ENCODE data around the gene DPH3.

DPH3 gene

DNA sequence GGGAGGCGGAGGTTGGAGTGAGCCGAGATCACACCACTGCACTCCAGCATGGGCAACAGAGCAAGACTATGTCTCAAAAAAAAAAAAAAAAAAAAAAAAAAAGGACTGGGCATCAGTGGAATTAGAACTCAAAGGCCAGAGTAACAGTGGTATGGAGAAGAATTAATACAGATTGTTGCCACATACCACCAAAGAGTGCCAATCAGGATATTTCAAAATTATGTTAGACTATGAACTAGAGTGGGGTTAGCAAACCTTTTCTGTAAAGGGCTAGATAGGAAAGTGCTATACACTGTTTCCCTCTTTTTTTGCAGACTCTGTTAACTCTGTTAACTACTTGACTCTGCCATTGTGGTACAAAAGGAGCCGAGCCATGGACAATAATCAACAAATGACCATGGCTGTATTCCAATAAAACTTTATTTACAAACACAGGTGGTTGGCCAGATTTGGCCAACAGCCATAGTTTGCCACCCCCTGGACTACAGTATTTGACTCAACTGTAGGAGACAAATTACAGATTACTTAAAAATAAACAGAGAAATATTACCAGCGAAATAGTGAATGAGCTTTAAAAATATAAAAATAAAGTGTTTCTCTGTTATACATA, 28.6 kb downstream of the DPH3 start:
- H3K27ac ChIP-seq (ENCODE audit: low read depth, low read length, severe bottlenecking), result no peak overlapping the region
- 87 to 88% methylated on average over 1 of the region's 4 CpGs for WGBS, 2 experiments (ENCODE audit: insufficient coverage in 2 of 2)
- no peaks in the 10 kb centered on the region for H3K9me3 ChIP-seq (ENCODE audit: control insufficient read depth, low read length)
- H3K4me1 ChIP-seq (ENCODE audit: control insufficient read depth, insufficient read depth, low read length, poor library complexity, severe bottlenecking), result no peaks in the 10 kb centered on the region
- no peak overlapping the region for H3K4me3 ChIP-seq (ENCODE audit: extremely low read depth, insufficient read depth, low read length, poor library complexity, severe bottlenecking)
- no peaks in the 10 kb centered on the region for H3K36me3 ChIP-seq (ENCODE audit: control insufficient read depth, insufficient read depth, low read length)

DNA sequence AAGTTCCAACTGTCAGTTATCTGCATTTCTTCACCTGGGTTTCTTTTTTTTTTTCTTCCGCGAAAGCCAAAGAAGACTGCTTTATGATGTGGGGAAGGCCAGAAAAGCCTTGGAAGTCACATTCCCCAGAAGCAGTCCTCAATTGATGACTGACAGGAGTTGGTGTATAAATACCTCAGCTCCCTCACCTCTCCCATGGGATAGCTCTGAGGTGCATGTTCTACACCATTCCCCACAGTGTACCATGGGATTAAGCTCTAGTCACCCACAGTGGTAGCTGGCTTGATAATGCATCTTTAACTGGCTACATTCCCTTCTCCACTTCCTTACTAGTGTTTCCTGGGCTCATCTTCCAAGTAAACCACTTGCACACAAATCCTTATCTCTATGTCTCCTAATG, 30.5 kb downstream of the DPH3 start:
- no peak overlapping the region for H3K27ac ChIP-seq (ENCODE audit: low read depth, low read length, severe bottlenecking)
- H3K9me3 ChIP-seq (ENCODE audit: control insufficient read depth, low read length), result no peaks in the 10 kb centered on the region
- H3K4me3 ChIP-seq (ENCODE audit: extremely low read depth, insufficient read depth, low read length, poor library complexity, severe bottlenecking), result no peak overlapping the region
- H3K36me3 ChIP-seq (ENCODE audit: control insufficient read depth, insufficient read depth, low read length), result no peaks in the 10 kb centered on the region
- no peaks in the 10 kb centered on the region for H3K4me1 ChIP-seq (ENCODE audit: control insufficient read depth, insufficient read depth, low read length, poor library complexity, severe bottlenecking)
- WGBS, 2 experiments (ENCODE audit: insufficient coverage in 2 of 2), result no CpG with 5 or more reads among the region's 2 CpGs

DNA sequence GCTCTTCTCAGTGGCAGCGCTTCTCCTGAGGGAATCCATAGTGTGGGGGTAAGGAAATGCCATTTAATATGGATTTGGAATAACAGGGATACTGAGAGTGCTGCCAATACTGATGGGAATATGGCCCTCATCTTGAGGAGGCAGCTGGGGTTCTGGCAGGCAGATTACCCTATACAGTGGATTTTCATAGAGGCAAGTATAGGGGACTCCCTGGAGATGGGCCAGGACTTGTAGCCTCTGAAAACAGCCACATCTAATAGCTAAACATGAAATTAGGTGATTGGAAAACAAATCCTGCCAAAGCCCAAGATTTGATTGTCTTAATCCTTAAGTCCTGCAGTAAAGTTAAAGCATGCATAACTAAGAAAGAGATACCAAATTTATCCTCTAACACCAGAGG, 30.9 kb downstream of the DPH3 start:
- WGBS, 2 experiments (ENCODE audit: insufficient coverage in 2 of 2), result 100% methylated on average over 1 of the region's 1 CpG
- H3K36me3 ChIP-seq (ENCODE audit: control insufficient read depth, insufficient read depth, low read length), result no peaks in the 10 kb centered on the region
- H3K4me1 ChIP-seq (ENCODE audit: control insufficient read depth, insufficient read depth, low read length, poor library complexity, severe bottlenecking), result no peaks in the 10 kb centered on the region
- H3K4me3 ChIP-seq (ENCODE audit: extremely low read depth, insufficient read depth, low read length, poor library complexity, severe bottlenecking), result no peak overlapping the region
- H3K27ac ChIP-seq (ENCODE audit: low read depth, low read length, severe bottlenecking), result no peak overlapping the region
- no peaks in the 10 kb centered on the region for H3K9me3 ChIP-seq (ENCODE audit: control insufficient read depth, low read length)

DNA sequence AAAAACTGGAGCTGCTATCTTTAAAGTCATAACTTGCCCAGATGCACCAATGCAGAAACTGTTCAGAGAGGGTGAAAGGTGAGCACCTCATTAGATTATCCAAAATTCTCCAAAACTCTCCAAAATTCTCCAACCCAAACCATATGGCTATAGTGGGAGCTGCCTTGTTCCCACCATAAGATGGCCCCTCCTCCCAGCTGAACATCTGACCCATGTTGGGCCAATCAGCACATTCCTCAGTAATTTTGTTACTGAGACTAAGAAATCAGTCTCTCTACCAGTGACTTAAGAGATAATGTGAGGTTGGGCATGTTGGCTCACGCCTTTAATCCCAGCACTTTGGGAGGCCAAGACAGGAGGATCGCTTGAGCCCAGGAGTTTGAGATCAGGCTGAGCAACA, 32.8 kb downstream of the DPH3 start:
- Histone ChIP-seq H3K9me3 (ENCODE audit: control insufficient read depth, low read length) (no peaks in the 10 kb centered on the region), H3K4me1 (ENCODE audit: control insufficient read depth, insufficient read depth, low read length, poor library complexity, severe bottlenecking) (no peaks in the 10 kb centered on the region), H3K27ac (ENCODE audit: low read depth, low read length, severe bottlenecking) (no peak overlapping the region), H3K36me3 (ENCODE audit: control insufficient read depth, insufficient read depth, low read length) (no peaks in the 10 kb centered on the region), H3K4me3 (ENCODE audit: extremely low read depth, insufficient read depth, low read length, poor library complexity, severe bottlenecking) (no peak overlapping the region)
- WGBS, 2 experiments (ENCODE audit: insufficient coverage in 2 of 2), result no CpG with 5 or more reads among the region's 2 CpGs

DNA sequence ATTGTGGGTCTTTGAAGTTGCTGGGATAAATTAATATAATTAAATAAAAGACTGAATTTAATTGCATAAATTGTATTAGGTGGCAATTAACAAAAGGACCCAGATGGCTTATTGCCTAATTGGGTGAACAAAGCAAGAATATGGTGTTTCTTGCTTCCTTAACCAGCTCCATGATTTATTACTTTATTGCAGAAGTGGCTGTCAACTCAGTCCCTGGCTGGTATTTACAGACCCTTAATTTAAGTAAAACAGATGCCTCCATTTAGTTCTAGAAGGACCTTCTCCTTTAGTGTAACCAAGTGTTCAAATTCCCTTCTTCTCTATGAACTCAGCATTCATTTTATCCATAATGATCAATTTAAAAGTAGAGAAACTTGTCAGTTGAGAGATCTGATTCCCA, 35.1 kb downstream of the DPH3 start:
- no peaks in the 10 kb centered on the region for H3K9me3 ChIP-seq (ENCODE audit: control insufficient read depth, low read length)
- no peak overlapping the region for H3K27ac ChIP-seq (ENCODE audit: low read depth, low read length, severe bottlenecking)
- H3K36me3 ChIP-seq (ENCODE audit: control insufficient read depth, insufficient read depth, low read length), result no peaks in the 10 kb centered on the region
- H3K4me3 ChIP-seq (ENCODE audit: extremely low read depth, insufficient read depth, low read length, poor library complexity, severe bottlenecking), result no peak overlapping the region
- H3K4me1 ChIP-seq (ENCODE audit: control insufficient read depth, insufficient read depth, low read length, poor library complexity, severe bottlenecking), result no peaks in the 10 kb centered on the region

DNA sequence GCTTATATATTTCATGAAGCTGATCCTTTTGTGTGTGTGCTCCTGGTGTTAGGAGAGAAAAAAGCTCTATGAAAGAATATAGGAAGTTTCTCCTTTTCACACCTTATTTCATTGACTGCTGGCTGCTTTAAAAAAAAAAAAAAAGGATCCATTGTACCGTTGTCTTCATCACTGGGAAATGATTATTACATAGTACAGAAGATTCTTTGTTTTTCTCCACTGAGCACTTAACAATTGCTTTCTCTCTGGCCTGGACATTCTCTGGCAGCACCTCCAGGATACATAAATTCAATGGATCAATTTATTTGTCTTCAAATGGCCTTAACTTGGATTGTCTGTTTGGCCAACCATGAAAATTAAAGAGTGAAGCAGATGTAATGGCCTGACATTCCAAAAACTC, 37.2 kb downstream of the DPH3 start:
- no peaks in the 10 kb centered on the region for H3K36me3 ChIP-seq (ENCODE audit: control insufficient read depth, insufficient read depth, low read length)
- no peaks in the 10 kb centered on the region for H3K4me1 ChIP-seq (ENCODE audit: control insufficient read depth, insufficient read depth, low read length, poor library complexity, severe bottlenecking)
- 83% methylated on average over 1 of the region's 1 CpG; no CpG with 5 or more reads in 1 of the 2 experiments for WGBS, 2 experiments (ENCODE audit: insufficient coverage in 2 of 2)
- H3K4me3 ChIP-seq (ENCODE audit: extremely low read depth, insufficient read depth, low read length, poor library complexity, severe bottlenecking), result no peak overlapping the region
- no peaks in the 10 kb centered on the region for H3K9me3 ChIP-seq (ENCODE audit: control insufficient read depth, low read length)
- no peak overlapping the region for H3K27ac ChIP-seq (ENCODE audit: low read depth, low read length, severe bottlenecking)

DNA sequence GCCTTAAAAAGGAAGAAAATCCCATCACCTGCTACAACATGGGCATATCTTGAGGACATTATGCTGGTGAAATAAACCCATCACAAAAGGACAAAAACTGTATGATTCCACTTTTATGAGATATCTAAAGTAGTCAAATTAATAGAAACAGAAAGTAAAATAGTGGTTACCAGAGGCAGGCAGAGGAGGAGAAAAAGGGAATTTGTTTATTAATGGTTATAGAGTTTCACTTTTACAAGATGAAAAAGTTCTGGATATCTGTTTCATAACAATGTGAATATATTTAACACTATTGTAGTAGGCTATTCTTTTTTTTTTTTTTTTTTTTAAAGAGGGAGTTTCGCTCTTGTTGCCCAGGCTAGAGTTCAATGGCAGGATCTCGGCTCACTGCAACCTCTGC, 40.4 kb downstream of the DPH3 start:
- WGBS, 2 experiments (ENCODE audit: insufficient coverage in 2 of 2), result 67 to 70% methylated on average over 1 to 2 of the region's 2 CpGs

DNA sequence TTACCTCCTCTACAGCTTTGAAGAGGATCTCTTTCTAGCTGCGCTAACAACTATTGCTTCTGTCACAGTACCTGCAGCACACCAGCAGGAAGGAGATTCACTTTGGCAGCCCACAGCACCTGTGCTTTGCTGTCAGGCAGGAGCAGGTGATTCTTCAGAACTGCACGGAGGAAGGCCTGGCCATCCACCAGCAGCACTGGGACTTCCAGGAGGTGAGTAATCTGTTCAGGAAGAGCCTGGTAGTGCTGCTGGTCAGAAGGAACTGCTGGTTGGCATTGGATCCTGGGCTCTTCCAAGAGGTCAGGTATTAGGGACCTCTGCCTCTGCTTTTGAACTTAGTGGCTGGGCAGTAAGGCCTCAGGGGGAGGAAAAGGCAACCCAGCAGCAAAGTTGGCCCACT, 42.2 kb downstream of the DPH3 start:
- no peak overlapping the region for H3K4me3 ChIP-seq (ENCODE audit: extremely low read depth, insufficient read depth, low read length, poor library complexity, severe bottlenecking)
- no peaks in the 10 kb centered on the region for H3K9me3 ChIP-seq (ENCODE audit: control insufficient read depth, low read length)
- H3K27ac ChIP-seq (ENCODE audit: low read depth, low read length, severe bottlenecking), result no peak overlapping the region
- no peaks in the 10 kb centered on the region for H3K36me3 ChIP-seq (ENCODE audit: control insufficient read depth, insufficient read depth, low read length)
- 83 to 95% methylated on average over 2 of the region's 2 CpGs for WGBS, 2 experiments (ENCODE audit: insufficient coverage in 2 of 2)
- H3K4me1 ChIP-seq (ENCODE audit: control insufficient read depth, insufficient read depth, low read length, poor library complexity, severe bottlenecking), result no peaks in the 10 kb centered on the region

More for the DNA sequence above, 40.4 kb downstream of the DPH3 start:
- no peaks in the 10 kb centered on the region for H3K4me1 ChIP-seq (ENCODE audit: control insufficient read depth, insufficient read depth, low read length, poor library complexity, severe bottlenecking)
- H3K36me3 ChIP-seq (ENCODE audit: control insufficient read depth, insufficient read depth, low read length), result no peaks in the 10 kb centered on the region
- no peak overlapping the region for H3K4me3 ChIP-seq (ENCODE audit: extremely low read depth, insufficient read depth, low read length, poor library complexity, severe bottlenecking)
- no peak overlapping the region for H3K27ac ChIP-seq (ENCODE audit: low read depth, low read length, severe bottlenecking)
- no peaks in the 10 kb centered on the region for H3K9me3 ChIP-seq (ENCODE audit: control insufficient read depth, low read length)

DNA sequence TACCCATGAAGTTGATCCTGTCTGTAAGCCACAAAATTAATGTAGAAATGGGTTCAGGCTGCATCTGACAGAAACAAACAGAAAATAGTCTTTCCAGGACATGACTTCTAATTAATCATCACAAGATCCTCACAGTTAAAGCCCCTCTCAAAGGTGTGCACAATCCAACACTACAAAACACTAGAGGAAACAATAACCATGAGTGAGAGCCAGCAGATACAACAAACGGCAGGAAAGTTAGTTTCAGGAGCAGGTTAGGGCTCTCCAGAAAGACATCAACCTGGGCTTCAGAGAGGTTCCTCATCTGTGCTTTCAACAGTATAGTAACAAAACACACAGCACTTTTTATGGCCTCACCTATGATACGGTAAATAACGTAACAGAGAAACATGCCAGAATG, 42.8 kb downstream of the DPH3 start:
- H3K4me3 ChIP-seq (ENCODE audit: extremely low read depth, insufficient read depth, low read length, poor library complexity, severe bottlenecking), result no peak overlapping the region
- no peak overlapping the region for H3K27ac ChIP-seq (ENCODE audit: low read depth, low read length, severe bottlenecking)
- WGBS, 2 experiments (ENCODE audit: insufficient coverage in 2 of 2), result 77 to 100% methylated on average over 1 to 2 of the region's 3 CpGs

DNA sequence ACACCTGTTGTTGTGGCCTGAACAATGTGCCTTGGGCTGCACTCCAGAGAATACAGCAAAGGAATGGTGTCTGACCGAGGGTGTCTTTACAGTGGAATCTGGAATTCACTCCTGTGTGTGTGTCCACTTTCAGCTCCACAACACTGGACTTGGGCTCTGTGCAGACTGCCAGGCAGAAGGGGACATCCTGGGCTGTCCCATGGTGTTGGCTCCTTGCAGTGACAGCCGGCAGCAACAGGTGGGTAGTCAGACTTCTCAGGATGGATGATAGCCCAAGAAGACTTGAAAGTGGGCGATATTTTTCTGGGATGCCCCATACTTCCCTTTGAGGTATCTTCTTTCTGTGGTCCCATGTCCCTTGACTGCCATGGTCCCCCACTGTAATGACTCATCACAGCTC, 45.0 kb downstream of the DPH3 start:
- Histone ChIP-seq H3K36me3 (ENCODE audit: control insufficient read depth, insufficient read depth, low read length) (no peaks in the 10 kb centered on the region), H3K4me1 (ENCODE audit: control insufficient read depth, insufficient read depth, low read length, poor library complexity, severe bottlenecking) (no peaks in the 10 kb centered on the region), H3K9me3 (ENCODE audit: control insufficient read depth, low read length) (no peaks in the 10 kb centered on the region), H3K4me3 (ENCODE audit: extremely low read depth, insufficient read depth, low read length, poor library complexity, severe bottlenecking) (no peak overlapping the region), H3K27ac (ENCODE audit: low read depth, low read length, severe bottlenecking) (no peak overlapping the region)
- WGBS, 2 experiments (ENCODE audit: insufficient coverage in 2 of 2), result 94 to 95% methylated on average over 2 of the region's 3 CpGs

More for the DNA sequence above, 42.8 kb downstream of the DPH3 start:
- Histone ChIP-seq H3K36me3 (ENCODE audit: control insufficient read depth, insufficient read depth, low read length) (no peaks in the 10 kb centered on the region), H3K4me1 (ENCODE audit: control insufficient read depth, insufficient read depth, low read length, poor library complexity, severe bottlenecking) (no peaks in the 10 kb centered on the region), H3K9me3 (ENCODE audit: control insufficient read depth, low read length) (no peaks in the 10 kb centered on the region)

DNA sequence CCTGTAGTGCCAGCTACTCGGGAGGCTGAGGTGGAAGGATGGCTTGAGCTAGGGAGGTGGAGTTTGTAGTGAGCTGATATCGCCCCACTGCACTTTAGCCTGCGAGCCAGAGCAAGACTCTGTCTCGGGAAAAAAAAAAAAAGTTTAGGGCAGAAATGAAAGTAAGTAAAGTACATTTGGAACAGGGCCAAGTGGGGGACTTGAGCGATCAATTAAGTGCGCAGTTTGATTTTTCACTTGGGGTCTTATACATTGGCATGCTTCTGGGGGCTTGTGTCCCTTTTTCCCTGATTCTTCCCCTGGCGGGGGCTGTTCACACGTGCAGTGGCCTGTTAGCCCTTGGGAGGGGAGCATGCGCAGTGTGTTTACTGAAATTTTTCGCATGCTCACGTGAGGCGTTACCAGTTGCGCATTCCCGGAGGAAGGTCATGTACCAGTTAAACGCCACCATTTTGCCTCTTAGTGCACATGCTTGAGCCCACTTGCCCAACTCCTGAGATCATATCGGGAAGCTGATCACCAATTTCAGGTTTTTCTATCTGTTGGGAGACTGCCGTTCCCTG, 48.3 kb downstream of the DPH3 start:
- WGBS, 2 experiments (ENCODE audit: insufficient coverage in 2 of 2), result 90 to 96% methylated on average over 14 to 15 of the region's 17 CpGs
- Histone ChIP-seq H3K27ac (ENCODE audit: low read depth, low read length, severe bottlenecking) (no peak overlapping the region), H3K4me3 (ENCODE audit: extremely low read depth, insufficient read depth, low read length, poor library complexity, severe bottlenecking) (no peak overlapping the region), H3K4me1 (ENCODE audit: control insufficient read depth, insufficient read depth, low read length, poor library complexity, severe bottlenecking) (no peaks in the 10 kb centered on the region), H3K9me3 (ENCODE audit: control insufficient read depth, low read length) (no peaks in the 10 kb centered on the region), H3K36me3 (ENCODE audit: control insufficient read depth, insufficient read depth, low read length) (no peaks in the 10 kb centered on the region)
